AG04450 (cell line): ENCODE results near the gene SELENON. TPM values are rescaled to one million over a fixed set of nuclear protein-coding genes. Genes with fewer than 3 reads are reported as not detected.

Experiments used
- CTCF ChIA-PET: fragments of 300-600, 350-600 bp; formaldehyde crosslinking; extraction: SDS; loops from one replicate; lab custom pipeline; 2022; ENCODE audit warnings: antibody characterized with exemption, inconsistent platforms; lab: Charles Lee
- POLR2A ChIA-PET: fragments of 350-600 bp; formaldehyde crosslinking; extraction: SDS; loops from one replicate; lab custom pipeline; 2021; ENCODE audit warnings: antibody characterized with exemption, inconsistent platforms; lab: Yijun Ruan, JAX
- DNase-seq: peaks from one replicate; pipeline ENCODE4 v3.0.0-alpha.2; 2011; ENCODE audit warnings: low read depth, low spot score
- H3K27ac ChIP-seq: one replicate; pipeline ENCODE4 v1.5.1; 2012; ENCODE audit warnings: low read depth, low read length, control low read depth
- H3K27me3 ChIP-seq: one replicate; pipeline ENCODE4 v1.6.0; 2012; ENCODE audit warnings: low read length; ENCODE audit not compliant: control insufficient read depth, insufficient read depth
- H3K4me3 ChIP-seq: 2 replicates; pipeline ENCODE4 v1.5.1; 2011; ENCODE audit warnings: mild to moderate bottlenecking, low read depth, low read length, control low read depth
- H3K9me3 ChIP-seq: 2 replicates; pipeline ENCODE4 v1.5.1; 2012; ENCODE audit warnings: low read length; ENCODE audit not compliant: control insufficient read depth, insufficient read depth
- polyA plus RNA-seq: library from polyadenylated mRNA; depleted of rRNA; stranded (reverse); fragments of >200 nt; gene quantifications from 2 replicates; pipeline ENCODE4 v1.2.3, GENCODE V29; 2011
- TF ChIP-seq, protein P1 (sequence below): IDR thresholded peaks from 2 replicates; pipeline ENCODE4 v1.5.1; 2011; ENCODE audit warnings: low read depth, low read length, control low read depth, inconsistent platforms

SELENON gene
- polyA plus RNA-seq, 1 experiment = 36.3 TPM

DNA sequence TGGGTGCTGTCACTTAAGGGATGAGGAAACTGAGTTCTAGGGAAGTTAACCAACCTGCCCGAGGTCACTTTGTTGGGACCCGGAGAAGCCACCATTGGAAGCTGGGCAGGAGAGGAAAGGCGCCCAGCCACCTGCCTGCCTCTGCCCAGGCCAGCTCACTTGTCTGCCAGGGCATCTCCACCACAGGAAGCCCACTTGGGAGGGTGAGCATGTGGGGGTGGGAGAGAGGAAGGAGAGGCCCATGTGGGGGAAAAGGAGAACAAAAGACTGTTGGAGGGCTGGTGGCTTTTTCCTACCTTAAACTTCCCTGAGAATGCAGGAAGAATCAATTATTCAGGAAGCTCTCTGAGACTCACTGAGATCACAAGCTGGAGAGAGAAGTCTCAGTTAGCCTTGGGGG is 43.8 kb upstream of the SELENON start:
- no peak for DNase-seq
- ChIA-PET CTCF (no interaction called here), POLR2A (no interaction called here)
- TF ChIP-seq, protein P1, sequence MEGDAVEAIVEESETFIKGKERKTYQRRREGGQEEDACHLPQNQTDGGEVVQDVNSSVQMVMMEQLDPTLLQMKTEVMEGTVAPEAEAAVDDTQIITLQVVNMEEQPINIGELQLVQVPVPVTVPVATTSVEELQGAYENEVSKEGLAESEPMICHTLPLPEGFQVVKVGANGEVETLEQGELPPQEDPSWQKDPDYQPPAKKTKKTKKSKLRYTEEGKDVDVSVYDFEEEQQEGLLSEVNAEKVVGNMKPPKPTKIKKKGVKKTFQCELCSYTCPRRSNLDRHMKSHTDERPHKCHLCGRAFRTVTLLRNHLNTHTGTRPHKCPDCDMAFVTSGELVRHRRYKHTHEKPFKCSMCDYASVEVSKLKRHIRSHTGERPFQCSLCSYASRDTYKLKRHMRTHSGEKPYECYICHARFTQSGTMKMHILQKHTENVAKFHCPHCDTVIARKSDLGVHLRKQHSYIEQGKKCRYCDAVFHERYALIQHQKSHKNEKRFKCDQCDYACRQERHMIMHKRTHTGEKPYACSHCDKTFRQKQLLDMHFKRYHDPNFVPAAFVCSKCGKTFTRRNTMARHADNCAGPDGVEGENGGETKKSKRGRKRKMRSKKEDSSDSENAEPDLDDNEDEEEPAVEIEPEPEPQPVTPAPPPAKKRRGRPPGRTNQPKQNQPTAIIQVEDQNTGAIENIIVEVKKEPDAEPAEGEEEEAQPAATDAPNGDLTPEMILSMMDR = no peak
- H3K27ac ChIP-seq = no peak overlapping the region
- peaks cover 22% of the 10 kb centered on the region for H3K27me3 ChIP-seq
- no peak overlapping the region for H3K4me3 ChIP-seq
- H3K9me3 ChIP-seq = no peaks in the 10 kb centered on the region

DNA sequence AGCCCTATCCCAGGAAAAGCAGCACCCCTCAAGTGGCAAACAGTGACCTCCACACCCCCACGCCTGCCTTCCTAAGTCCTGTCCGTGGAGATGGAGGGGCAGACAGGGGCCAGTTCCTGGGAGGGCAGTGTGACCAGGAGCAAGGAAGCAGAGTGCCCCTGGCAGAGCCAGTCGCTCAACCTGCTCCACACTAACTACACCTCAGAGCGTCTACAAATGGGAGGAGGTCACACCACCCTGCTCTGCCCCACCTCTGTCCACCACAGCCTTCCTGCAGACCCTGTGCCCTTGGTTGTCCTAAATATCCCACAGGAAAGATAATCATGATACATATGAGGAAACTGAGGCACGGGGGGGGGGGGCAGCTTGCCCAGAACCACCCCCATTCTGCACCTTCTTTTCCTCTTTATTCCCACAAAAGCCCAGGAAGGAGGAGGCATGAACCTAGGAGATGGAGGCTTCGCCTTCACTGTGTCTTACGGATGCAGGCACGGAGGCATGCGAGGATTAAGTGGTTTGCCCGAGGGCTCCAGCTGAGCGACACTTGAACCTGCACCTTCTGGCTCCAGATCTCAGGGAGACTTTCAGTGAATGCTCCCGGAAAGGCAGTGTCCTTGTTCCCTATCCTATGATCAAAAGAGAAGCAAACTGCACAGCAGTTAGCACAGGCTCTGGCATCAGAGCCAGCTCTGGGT is 42.7 kb upstream of the SELENON start:
- ChIA-PET CTCF (no interaction called here), POLR2A (interaction anchor here (0.7 kb wide), 1 partner anchor 9 kb away, joined by 3 read pairs; no protein-coding TSS in a partner anchor)
- Histone ChIP-seq H3K27ac (no peak overlapping the region), H3K9me3 (no peaks in the 10 kb centered on the region), H3K27me3 (peaks cover 22% of the 10 kb centered on the region), H3K4me3 (no peak overlapping the region)
- TF ChIP-seq, protein P1 = no peak
- no peak for DNase-seq

- H3K4me3 ChIP-seq = no peak overlapping the region
- CTCF ChIA-PET = no interaction called here
- TF ChIP-seq, protein P1 = no peak
- no peak for DNase-seq
- peaks cover 22% of the 10 kb centered on the region for H3K27me3 ChIP-seq
- no peak overlapping the region for H3K27ac ChIP-seq
- no peaks in the 10 kb centered on the region for H3K9me3 ChIP-seq
- POLR2A ChIA-PET = interaction anchor here (0.7 kb wide), 1 partner anchor 9 kb away, joined by 3 read pairs; no protein-coding TSS in a partner anchor
Measured at GRCh38 chr1:25757846-25758185, 42.2 kb upstream of the SELENON start.

DNA sequence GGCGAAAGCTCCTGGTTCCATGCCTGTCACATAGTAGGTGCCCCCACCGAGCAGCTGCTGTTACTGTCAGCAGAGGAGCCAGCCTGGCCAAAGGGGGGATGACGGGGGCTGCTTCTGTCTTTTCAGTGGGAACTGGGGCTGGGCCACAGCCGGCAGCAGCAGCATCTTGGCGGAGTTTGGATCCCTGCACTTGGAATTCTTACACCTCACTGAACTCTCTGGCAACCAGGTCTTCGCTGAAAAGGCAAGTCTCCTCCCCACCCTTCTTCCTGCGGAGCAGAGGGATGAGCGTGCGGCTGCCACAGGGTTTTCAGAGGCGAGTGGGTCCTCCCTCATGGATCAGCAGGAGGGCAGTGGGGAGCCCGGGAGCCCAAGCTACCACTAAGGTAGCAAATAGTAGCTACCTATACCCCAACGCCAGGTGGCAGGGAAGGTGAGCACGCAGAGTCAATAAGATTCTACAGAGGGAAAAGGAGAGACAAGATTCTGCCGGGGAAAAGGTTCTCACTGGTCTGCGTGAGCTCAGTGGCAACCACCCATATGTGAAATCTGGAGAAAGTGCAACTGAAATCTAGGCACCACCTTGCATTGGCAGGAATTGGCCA is 41.4 kb upstream of the SELENON start:
- Histone ChIP-seq H3K9me3 (no peaks in the 10 kb centered on the region), H3K4me3 (no peak overlapping the region), H3K27me3 (peaks cover 22% of the 10 kb centered on the region), H3K27ac (no peak overlapping the region)
- ChIA-PET CTCF (interaction anchor here (1.4 kb wide), 1 partner anchor 15 kb away, joined by 3 read pairs; no protein-coding TSS in a partner anchor), POLR2A (interaction anchor here (0.7 kb wide), 1 partner anchor 10 kb away, joined by 3 read pairs; no protein-coding TSS in a partner anchor)
- TF ChIP-seq, protein P1 = no peak
- no peak for DNase-seq

GRCh38 chr1:25760122-25760719 is 39.8 kb upstream of the SELENON start:
- Histone ChIP-seq H3K9me3 (no peaks in the 10 kb centered on the region), H3K27me3 (peaks cover 20% of the 10 kb centered on the region), H3K27ac (no peak overlapping the region), H3K4me3 (no peak overlapping the region)
- DNase-seq = no peak
- ChIA-PET CTCF (interaction anchor here (1.4 kb wide), 1 partner anchor 17 kb away, joined by 3 read pairs; no protein-coding TSS in a partner anchor), POLR2A (no interaction called here)
- TF ChIP-seq, protein P1 = no peak
